HAP-1 (cell line): ENCODE measurements around the gene SPAG7.

Source experiments
- DNase-seq, 2 experiments: peaks; one replicate each; pipeline ENCODE4 v3.0.0-alpha.2; 2016 to 2020; ENCODE audit warnings: low spot score in 2 of 2
- H3K27me3 ChIP-seq: fragments of 250-450 bp; sonication (Bioruptor Pico); 2 replicates; pipeline ENCODE4 v1.5.1; 2020; ENCODE audit warnings: low read depth, mild to moderate bottlenecking, moderate library complexity
- H3K36me3 ChIP-seq: fragments of 250-450 bp; sonication (Bioruptor Pico); replicated peaks from 2 replicates; pipeline ENCODE4 v1.5.1; 2020; ENCODE audit warnings: mild to moderate bottlenecking
- H3K4me1 ChIP-seq: fragments of 250-450 bp; sonication (Bioruptor Pico); 2 replicates; pipeline ENCODE4 v1.5.1; 2020; ENCODE audit warnings: mild to moderate bottlenecking
- H3K4me3 ChIP-seq: fragments of 250-450 bp; sonication (Bioruptor Pico); 2 replicates; pipeline ENCODE4 v1.5.1; 2020; ENCODE audit warnings: mild to moderate bottlenecking, moderate library complexity
- H3K9me3 ChIP-seq: fragments of 250-450 bp; sonication (Bioruptor Pico); 2 replicates; pipeline ENCODE4 v1.5.1; 2020; ENCODE audit warnings: mild to moderate bottlenecking, moderate library complexity
- in situ Hi-C: fragments of 300-500 bp; cut with MboI; formaldehyde crosslinking; loops from 3 replicates; pipeline ENCODE4 v1.14.3; 2020; ENCODE audit warnings: low sequenced_read_pairs, inconsistent platforms, mixed read lengths

Gene SPAG7

DNA sequence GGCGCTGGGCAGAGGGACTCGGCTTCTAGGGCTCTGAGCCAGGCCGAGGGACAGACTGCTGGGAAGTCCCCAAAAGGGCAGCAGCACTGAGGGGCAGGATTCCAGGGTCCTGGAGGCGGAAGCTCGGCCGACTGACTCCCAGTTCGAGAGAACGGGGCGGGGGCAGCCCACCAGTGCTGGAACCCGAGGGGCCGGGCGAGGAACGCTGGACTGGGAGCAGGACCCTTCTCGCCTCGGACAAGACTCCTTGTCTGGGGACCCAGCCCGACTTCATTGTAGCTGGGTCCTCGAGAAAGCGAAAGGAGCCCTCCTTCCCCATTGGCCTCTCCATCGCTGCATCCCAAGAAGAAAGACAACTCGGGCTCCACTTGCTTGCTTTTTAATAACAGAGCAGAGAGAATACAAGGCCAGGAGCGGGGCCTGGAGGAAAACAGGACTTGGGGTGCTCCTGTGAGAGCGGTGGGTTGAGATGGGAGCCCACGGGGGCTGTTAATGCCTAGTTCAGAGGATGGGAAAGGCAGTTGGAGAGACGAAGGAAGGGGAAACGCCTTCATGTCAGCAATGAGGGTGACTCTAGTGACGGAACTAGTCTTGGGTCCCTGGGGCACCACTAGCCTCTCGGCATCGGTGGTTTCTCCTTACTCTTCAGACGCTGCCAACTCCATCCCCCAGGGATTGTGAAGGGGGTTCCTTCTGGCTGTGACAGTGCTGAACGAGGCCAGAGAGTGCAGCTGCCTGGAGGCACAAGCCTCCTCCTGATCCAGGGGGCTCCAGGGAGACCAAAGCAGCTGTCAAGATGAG, 20.4 kb upstream of the SPAG7 start:
- peaks cover 7% of the 10 kb centered on the region for H3K4me1 ChIP-seq
- H3K27me3 ChIP-seq = no peaks in the 10 kb centered on the region
- H3K4me3 ChIP-seq = peak overlapping the region; percentile 78
- in situ Hi-C loops = loop anchor here (25.0 kb wide), 1 partner anchor 1474 kb away; no protein-coding TSS in a partner anchor
- DNase-seq = peak in 1 of 2 experiments; percentile 50
- H3K36me3 ChIP-seq = peaks cover 10% of the 10 kb centered on the region
- no peaks in the 10 kb centered on the region for H3K9me3 ChIP-seq

GRCh38 chr17:4986951-4987766, 19.5 kb upstream of the SPAG7 start, which contains the start of gene CAMTA2:
TSS of gene CAMTA2 (minus strand) at chr17:4987675. CDS start at chr17:4986222, 1,453 bp downstream.
- in situ Hi-C loops = loop anchor here (25.0 kb wide), 1 partner anchor 1475 kb away; no protein-coding TSS in a partner anchor
- H3K36me3 ChIP-seq = peaks cover 18% of the 10 kb centered on the region

DNA sequence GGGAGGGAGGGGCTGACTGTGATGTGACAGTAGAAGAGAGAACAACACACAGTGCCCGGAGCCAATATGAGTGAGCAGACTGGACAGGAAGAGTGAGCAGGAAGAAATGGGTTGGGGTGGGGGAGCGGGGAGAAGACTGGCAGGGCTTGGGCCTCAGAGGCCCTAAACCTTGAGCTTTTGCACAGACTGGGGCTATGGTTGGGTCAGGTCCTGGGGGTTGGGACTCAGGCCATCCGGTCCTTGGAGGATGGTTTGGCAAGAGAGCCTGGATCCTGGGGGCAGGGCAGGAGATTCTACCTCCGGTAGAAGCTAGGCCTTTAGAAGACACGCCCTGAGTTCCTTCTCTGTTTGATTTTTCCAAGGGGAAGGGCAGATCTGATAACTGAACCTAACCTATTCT, 18.8 kb upstream of the SPAG7 start:
- Histone ChIP-seq H3K4me3 (peak overlapping the region; percentile 78), H3K27me3 (no peaks in the 10 kb centered on the region), H3K9me3 (no peaks in the 10 kb centered on the region), H3K4me1 (peaks cover 7% of the 10 kb centered on the region), H3K36me3 (peaks cover 18% of the 10 kb centered on the region)
- in situ Hi-C loops = loop anchor here (25.0 kb wide), 1 partner anchor 1476 kb away; no protein-coding TSS in a partner anchor
- DNase-seq = no peak

More at GRCh38 chr17:4986951-4987766, 19.5 kb upstream of the SPAG7 start, which contains the start of gene CAMTA2:
- H3K27me3 ChIP-seq = no peaks in the 10 kb centered on the region
- peaks cover 7% of the 10 kb centered on the region for H3K4me1 ChIP-seq
- peak within 1 kb of the TSS; percentile 78 for H3K4me3 ChIP-seq
- H3K9me3 ChIP-seq = no peaks in the 10 kb centered on the region
- peak; percentile 79 to 96 for DNase-seq

- Histone ChIP-seq H3K4me1 (no peaks in the 10 kb centered on the region), H3K4me3 (no peak overlapping the region), H3K36me3 (peaks cover 53% of the 10 kb centered on the region), H3K27me3 (no peaks in the 10 kb centered on the region), H3K9me3 (no peaks in the 10 kb centered on the region)
- in situ Hi-C loops = loop anchor here (5.0 to 25.0 kb wide), 2 partner anchors 80 to 1480 kb away; no protein-coding TSS in a partner anchor
- no peak for DNase-seq
Measured at GRCh38 chr17:4982305-4982704, 14.7 kb upstream of the SPAG7 start.

DNA sequence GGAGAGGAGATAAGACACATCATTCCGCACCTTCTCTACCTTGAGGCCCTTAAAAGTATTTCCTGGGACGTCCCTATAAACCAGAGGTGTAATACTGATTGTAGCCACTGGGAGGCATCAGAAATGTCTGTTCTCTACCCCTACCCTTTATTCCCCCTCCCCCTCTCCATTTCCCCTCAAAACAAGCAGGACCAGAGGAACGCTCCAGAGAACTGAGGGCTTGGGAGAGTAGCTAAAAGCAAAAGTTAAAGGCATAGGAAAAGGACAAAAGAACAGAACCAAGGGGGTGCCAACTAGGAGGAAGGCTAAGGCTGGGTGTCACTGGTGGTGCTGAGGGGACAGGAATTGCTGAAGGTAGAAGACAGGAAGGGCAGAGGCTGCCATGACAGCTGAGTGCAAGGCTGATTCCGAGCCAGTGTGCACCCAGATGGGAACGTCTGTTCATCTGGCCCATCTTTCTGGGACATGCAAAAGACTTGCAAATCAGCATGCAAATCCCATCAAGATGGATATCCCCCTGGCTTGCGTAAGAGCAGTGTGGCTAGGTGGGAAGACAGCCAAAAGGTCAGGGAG, 13.1 kb upstream of the SPAG7 start:
- H3K27me3 ChIP-seq = no peaks in the 10 kb centered on the region
- no peaks in the 10 kb centered on the region for H3K9me3 ChIP-seq
- peaks cover 63% of the 10 kb centered on the region for H3K36me3 ChIP-seq
- DNase-seq = peak; percentile 54 to 77
- no peak overlapping the region for H3K4me3 ChIP-seq
- H3K4me1 ChIP-seq = no peaks in the 10 kb centered on the region
- in situ Hi-C loops = loop anchor here (5.0 to 25.0 kb wide), 2 partner anchors 82 to 1482 kb away; no protein-coding TSS in a partner anchor

DNA sequence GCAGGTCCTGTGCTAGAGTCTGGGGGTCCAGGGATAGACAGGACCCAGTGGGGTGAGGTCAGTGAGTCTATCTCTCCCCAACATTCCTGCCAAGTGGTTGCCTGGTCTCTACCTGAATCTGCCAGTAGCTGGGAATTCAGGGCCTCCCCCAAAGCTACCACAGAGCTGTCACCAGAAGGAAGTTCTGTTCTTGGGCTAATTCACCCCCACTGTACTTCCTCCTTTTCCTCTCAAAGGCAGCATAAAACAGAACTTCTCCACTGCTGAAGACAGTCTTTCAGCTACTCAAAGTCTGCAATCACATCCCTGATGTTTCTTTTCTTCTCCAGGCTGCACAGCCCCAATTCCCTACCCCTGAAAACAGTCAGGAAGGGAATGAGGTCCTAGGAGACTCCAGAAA, 11.1 kb upstream of the SPAG7 start:
- no peaks in the 10 kb centered on the region for H3K27me3 ChIP-seq
- in situ Hi-C loops = loop anchor here (25.0 kb wide), 1 partner anchor 1484 kb away; no protein-coding TSS in a partner anchor
- no peaks in the 10 kb centered on the region for H3K9me3 ChIP-seq
- H3K36me3 ChIP-seq = peaks cover 66% of the 10 kb centered on the region
- DNase-seq = no peak
- H3K4me1 ChIP-seq = no peaks in the 10 kb centered on the region
- H3K4me3 ChIP-seq = no peak overlapping the region

GRCh38 chr17:4974115-4974670, 6.6 kb upstream of the SPAG7 start:
- Histone ChIP-seq H3K36me3 (peaks cover 64% of the 10 kb centered on the region), H3K4me3 (no peak overlapping the region), H3K4me1 (no peaks in the 10 kb centered on the region), H3K9me3 (no peaks in the 10 kb centered on the region), H3K27me3 (no peaks in the 10 kb centered on the region)
- no peak for DNase-seq
- in situ Hi-C loops = no loop called here

DNA sequence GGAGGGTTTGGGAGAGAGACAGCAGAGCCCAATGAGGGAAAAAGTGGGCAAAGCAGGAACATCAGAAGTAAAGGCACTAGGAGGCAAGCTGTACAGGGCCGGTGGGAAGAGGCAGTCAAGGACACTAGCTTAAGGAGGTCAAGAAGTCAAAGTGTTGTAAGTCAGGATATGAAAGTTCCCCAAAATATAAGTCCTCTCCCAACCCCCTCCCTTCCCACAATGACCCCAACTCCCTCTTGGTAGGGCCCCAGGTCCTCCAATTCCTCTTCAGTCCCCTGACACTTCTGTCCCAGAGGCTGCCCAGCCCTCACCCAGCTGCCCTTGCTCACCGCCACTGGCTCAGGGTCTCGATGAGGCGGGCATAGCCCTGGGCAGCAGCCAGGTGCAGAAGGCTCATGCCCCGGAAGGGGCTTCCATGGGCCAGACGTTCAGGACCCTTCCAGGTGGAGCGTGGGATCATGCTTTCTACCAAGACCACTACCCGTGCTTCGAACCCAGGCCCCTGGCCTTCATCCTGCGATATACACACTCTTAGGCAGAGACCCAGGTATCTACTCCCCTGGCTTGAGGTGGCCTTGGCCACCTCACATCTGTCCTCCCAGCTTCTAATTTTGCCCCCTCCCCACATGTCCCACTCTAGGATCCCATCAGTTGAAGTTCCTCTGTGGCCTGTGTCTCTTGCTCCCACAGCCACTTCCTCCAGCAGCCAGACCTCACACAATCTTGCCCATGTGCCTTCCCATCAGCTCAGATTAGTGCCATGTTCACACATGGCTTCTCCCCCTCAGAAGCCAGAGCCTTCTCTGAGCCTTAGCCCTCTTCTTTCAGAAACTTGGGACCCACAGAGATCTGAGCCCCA, 5.9 kb upstream of the SPAG7 start:
- Histone ChIP-seq H3K36me3 (peaks cover 65% of the 10 kb centered on the region), H3K27me3 (no peaks in the 10 kb centered on the region), H3K4me1 (peaks cover 4% of the 10 kb centered on the region), H3K4me3 (no peak overlapping the region), H3K9me3 (no peaks in the 10 kb centered on the region)
- no peak for DNase-seq
- in situ Hi-C loops = no loop called here

GRCh38 chr17:4972752-4973151, 5.1 kb upstream of the SPAG7 start:
- Histone ChIP-seq H3K4me1 (peaks cover 9% of the 10 kb centered on the region), H3K27me3 (no peaks in the 10 kb centered on the region), H3K9me3 (no peaks in the 10 kb centered on the region), H3K4me3 (no peak overlapping the region), H3K36me3 (peaks cover 58% of the 10 kb centered on the region)
- in situ Hi-C loops = no loop called here
- no peak for DNase-seq

DNA sequence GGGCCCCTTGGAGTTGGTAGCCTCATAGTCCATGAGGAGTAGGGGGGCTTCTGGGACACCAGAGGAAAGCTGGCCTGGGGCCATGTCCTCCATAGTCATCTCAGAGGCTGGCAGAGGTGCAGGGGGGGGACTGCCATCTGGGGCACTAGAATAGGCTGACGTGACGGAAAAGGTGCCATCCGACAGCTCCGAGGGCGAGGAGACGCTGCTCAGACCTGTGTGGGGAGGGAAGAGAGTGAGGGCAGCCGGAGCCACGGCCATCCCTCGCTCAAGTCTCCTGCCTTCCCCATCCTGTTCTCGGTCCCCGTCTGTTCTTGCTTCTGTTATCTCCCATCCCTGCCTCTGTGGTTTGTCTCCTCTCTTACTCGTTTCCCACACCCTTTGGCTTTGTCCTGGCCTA, 4.7 kb upstream of the SPAG7 start:
- Histone ChIP-seq H3K9me3 (no peaks in the 10 kb centered on the region), H3K4me1 (peaks cover 9% of the 10 kb centered on the region), H3K27me3 (no peaks in the 10 kb centered on the region), H3K36me3 (peaks cover 54% of the 10 kb centered on the region), H3K4me3 (no peak overlapping the region)
- no peak for DNase-seq
- in situ Hi-C loops = no loop called here

DNA sequence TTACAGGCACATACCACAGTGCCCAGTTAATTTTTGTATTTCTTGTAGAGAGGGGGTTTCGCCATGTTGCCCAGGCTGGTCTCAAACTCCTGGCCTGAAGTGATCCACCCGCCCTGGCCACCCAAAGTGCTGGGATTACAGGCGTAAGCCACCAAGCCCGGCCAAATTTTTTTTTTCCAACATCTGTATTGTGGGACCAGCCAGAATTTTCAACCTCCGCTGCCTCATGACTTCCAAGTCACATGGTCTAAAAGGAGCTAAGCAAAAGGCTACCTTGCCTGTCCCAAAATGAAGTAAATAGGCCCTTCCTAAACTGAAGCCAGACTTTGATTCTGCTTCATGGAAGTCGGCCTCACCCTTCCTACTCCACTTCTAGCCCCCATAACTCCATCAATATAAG, 4.2 kb upstream of the SPAG7 start:
- DNase-seq = no peak
- Histone ChIP-seq H3K36me3 (peaks cover 49% of the 10 kb centered on the region), H3K4me1 (peaks cover 9% of the 10 kb centered on the region), H3K9me3 (no peaks in the 10 kb centered on the region), H3K4me3 (no peak overlapping the region), H3K27me3 (no peaks in the 10 kb centered on the region)
- in situ Hi-C loops = no loop called here

GRCh38 chr17:4970273-4970672, 2.7 kb upstream of the SPAG7 start:
- Histone ChIP-seq H3K4me1 (peaks cover 17% of the 10 kb centered on the region), H3K27me3 (no peaks in the 10 kb centered on the region), H3K36me3 (peaks cover 55% of the 10 kb centered on the region), H3K9me3 (0 out of 2 replicates have a peak, but pooled peaks cover 6% of the 10 kb centered on the region), H3K4me3 (no peak overlapping the region)
- no peak for DNase-seq
- in situ Hi-C loops = no loop called here
